HepG2 (cell line): ENCODE measurements around the gene BEST3.

Source experiments
- AKAP8 ChIP-seq: sonication (generic); formaldehyde crosslinking; IDR thresholded peaks from 2 replicates; pipeline ENCODE4 v1.5.1; 2020; ENCODE audit warnings: mild to moderate bottlenecking, missing genetic modification reagents
- KDM4B ChIP-seq: sonication (generic); formaldehyde crosslinking; IDR thresholded peaks from 2 replicates; pipeline ENCODE4 v1.4.0; 2020; ENCODE audit warnings: missing genetic modification reagents
- POLR2A ChIP-seq, 2 experiments: IDR thresholded peaks; 2 replicates each; pipeline ENCODE4 v1.6.1; 2011; ENCODE audit warnings: low read depth in 2 of 2, low read length in 2 of 2, mild to moderate bottlenecking in 1 of 2, moderate library complexity in 1 of 2; ENCODE audit not compliant: insufficient read depth in 1 of 2
- SNAI1 ChIP-seq: sonication (generic); formaldehyde crosslinking; IDR thresholded peaks from 2 replicates; pipeline ENCODE4 v1.5.0; 2020; ENCODE audit warnings: mild to moderate bottlenecking, missing genetic modification reagents, borderline replicate concordance
- TBX3 ChIP-seq: fragments of 450-650 bp; IDR thresholded peaks from 2 replicates; pipeline ENCODE4 v1.6.1; 2017; ENCODE audit warnings: antibody characterized with exemption, mild to moderate bottlenecking, inconsistent platforms, borderline replicate concordance
- YEATS4 ChIP-seq: sonication (generic); formaldehyde crosslinking; IDR thresholded peaks from 2 replicates; pipeline ENCODE4 v1.4.0; 2020; ENCODE audit warnings: missing genetic modification reagents, borderline replicate concordance
- ZSCAN20 ChIP-seq: sonication (generic); formaldehyde crosslinking; IDR thresholded peaks from 2 replicates; pipeline ENCODE4 v1.4.0; 2020; ENCODE audit warnings: missing genetic modification reagents, mild to moderate bottlenecking, borderline replicate concordance
- ZSCAN30 ChIP-seq: sonication (generic); formaldehyde crosslinking; IDR thresholded peaks from 2 replicates; pipeline ENCODE4 v1.5.0; 2020; ENCODE audit warnings: mild to moderate bottlenecking, missing genetic modification reagents
- TF ChIP-seq, protein P1 (sequence below): sonication (generic); formaldehyde crosslinking; IDR thresholded peaks from 2 replicates; pipeline ENCODE4 v1.5.0; 2020; ENCODE audit warnings: mild to moderate bottlenecking, missing genetic modification reagents, moderate library complexity
- TF ChIP-seq, protein P2 (sequence below): sonication (generic); formaldehyde crosslinking; IDR thresholded peaks from 2 replicates; pipeline ENCODE4 v1.4.0; 2020; ENCODE audit warnings: missing genetic modification reagents
- TF ChIP-seq, protein P3 (sequence below): sonication (generic); formaldehyde crosslinking; IDR thresholded peaks from 2 replicates; pipeline ENCODE4 v1.4.0; 2020; ENCODE audit warnings: low read depth, mild to moderate bottlenecking, missing genetic modification reagents
- TF ChIP-seq, protein P4 (sequence below): sonication (generic); formaldehyde crosslinking; IDR thresholded peaks from 2 replicates; pipeline ENCODE4 v1.4.0; 2020; ENCODE audit warnings: missing genetic modification reagents

DNA sequence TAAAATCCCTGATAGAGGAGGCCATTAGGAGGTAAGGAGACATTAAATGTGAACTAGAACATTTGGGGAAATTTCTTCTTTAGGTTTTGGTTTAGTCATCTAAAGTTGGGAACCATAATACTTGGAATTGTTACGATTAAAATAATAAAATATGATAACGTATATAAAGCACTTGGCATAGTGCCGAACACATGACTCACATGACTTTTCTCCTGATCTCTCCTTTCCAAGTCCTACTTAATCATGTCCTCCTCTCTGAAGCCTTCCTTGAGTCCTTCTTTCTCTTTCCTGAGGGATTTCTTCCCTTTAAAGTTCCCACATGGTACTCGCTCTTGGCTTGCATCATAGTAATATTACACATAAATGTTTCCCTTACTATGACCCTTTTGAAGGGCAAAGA lies 20.0 kb downstream of the BEST3 start:
- TF ChIP-seq, protein P1, sequence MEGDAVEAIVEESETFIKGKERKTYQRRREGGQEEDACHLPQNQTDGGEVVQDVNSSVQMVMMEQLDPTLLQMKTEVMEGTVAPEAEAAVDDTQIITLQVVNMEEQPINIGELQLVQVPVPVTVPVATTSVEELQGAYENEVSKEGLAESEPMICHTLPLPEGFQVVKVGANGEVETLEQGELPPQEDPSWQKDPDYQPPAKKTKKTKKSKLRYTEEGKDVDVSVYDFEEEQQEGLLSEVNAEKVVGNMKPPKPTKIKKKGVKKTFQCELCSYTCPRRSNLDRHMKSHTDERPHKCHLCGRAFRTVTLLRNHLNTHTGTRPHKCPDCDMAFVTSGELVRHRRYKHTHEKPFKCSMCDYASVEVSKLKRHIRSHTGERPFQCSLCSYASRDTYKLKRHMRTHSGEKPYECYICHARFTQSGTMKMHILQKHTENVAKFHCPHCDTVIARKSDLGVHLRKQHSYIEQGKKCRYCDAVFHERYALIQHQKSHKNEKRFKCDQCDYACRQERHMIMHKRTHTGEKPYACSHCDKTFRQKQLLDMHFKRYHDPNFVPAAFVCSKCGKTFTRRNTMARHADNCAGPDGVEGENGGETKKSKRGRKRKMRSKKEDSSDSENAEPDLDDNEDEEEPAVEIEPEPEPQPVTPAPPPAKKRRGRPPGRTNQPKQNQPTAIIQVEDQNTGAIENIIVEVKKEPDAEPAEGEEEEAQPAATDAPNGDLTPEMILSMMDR = no peak
- no peak for TF ChIP-seq YEATS4 (CRISPR knock-in tag)
- no peak for TF ChIP-seq TBX3
- TF ChIP-seq, protein P2, sequence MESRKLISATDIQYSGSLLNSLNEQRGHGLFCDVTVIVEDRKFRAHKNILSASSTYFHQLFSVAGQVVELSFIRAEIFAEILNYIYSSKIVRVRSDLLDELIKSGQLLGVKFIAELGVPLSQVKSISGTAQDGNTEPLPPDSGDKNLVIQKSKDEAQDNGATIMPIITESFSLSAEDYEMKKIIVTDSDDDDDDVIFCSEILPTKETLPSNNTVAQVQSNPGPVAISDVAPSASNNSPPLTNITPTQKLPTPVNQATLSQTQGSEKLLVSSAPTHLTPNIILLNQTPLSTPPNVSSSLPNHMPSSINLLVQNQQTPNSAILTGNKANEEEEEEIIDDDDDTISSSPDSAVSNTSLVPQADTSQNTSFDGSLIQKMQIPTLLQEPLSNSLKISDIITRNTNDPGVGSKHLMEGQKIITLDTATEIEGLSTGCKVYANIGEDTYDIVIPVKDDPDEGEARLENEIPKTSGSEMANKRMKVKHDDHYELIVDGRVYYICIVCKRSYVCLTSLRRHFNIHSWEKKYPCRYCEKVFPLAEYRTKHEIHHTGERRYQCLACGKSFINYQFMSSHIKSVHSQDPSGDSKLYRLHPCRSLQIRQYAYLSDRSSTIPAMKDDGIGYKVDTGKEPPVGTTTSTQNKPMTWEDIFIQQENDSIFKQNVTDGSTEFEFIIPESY (CRISPR knock-in tag) = no peak
- no peak for TF ChIP-seq ZSCAN20 (CRISPR knock-in tag)
- TF ChIP-seq, protein P3, sequence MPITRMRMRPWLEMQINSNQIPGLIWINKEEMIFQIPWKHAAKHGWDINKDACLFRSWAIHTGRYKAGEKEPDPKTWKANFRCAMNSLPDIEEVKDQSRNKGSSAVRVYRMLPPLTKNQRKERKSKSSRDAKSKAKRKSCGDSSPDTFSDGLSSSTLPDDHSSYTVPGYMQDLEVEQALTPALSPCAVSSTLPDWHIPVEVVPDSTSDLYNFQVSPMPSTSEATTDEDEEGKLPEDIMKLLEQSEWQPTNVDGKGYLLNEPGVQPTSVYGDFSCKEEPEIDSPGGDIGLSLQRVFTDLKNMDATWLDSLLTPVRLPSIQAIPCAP (CRISPR knock-in tag) = no peak
- TF ChIP-seq KDM4B (CRISPR knock-in tag) = no peak
- no peak for TF ChIP-seq POLR2A (IDR thresholded peaks at IDR 0.05; ENCODE audit: insufficient read depth in 1 of 2, low read depth in 2 of 2, low read length in 2 of 2)
- no peak for TF ChIP-seq AKAP8
- no peak for TF ChIP-seq SNAI1 (CRISPR knock-in tag)
- TF ChIP-seq, protein P4, sequence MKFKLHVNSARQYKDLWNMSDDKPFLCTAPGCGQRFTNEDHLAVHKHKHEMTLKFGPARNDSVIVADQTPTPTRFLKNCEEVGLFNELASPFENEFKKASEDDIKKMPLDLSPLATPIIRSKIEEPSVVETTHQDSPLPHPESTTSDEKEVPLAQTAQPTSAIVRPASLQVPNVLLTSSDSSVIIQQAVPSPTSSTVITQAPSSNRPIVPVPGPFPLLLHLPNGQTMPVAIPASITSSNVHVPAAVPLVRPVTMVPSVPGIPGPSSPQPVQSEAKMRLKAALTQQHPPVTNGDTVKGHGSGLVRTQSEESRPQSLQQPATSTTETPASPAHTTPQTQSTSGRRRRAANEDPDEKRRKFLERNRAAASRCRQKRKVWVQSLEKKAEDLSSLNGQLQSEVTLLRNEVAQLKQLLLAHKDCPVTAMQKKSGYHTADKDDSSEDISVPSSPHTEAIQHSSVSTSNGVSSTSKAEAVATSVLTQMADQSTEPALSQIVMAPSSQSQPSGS = no peak
- no peak for TF ChIP-seq ZSCAN30
